ENCODE measurements around the gene TBC1D1.
A peak's percentile ranks its signal among the peaks of the same experiment; 100 is the strongest.

Gene TBC1D1

GRCh38 chr4:37985730-37986275 is 94.9 kb downstream of the TBC1D1 start:
- DNase-seq (ENCODE audit: insufficient read length) = no peak
- FAIRE-seq = peak; percentile 81
- TF ChIP-seq TAF1 (IDR thresholded peaks at IDR 0.05; ENCODE audit: borderline replicate concordance, low read depth, low read length) (no peak), POLR2A (IDR thresholded peaks at IDR 0.05; ENCODE audit: low read depth, low read length) (no peak), POLR2AphosphoS5 (IDR thresholded peaks at IDR 0.05; ENCODE audit: low read depth, low read length) (no peak)

DNA sequence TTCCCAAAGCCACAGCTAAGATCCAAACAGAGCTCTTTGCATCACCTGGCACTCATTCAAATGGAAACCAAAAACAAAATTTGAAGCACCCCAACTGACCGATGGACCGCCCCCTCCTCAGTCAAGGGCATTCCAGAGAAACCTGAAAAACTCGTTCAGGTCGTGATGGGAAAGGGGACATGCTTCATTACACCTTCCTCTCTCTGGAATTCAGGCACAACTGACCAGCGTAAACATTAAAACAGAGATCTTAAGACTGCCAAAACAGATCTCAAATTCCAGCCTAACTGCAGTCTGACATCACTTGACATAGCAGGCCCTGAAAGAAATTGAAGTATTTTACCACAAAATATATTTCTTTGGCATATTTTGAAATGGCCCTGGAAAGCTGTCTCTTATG is 97.8 kb downstream of the TBC1D1 start:
- TF ChIP-seq POLR2AphosphoS5 (IDR thresholded peaks at IDR 0.05; ENCODE audit: low read depth, low read length) (no peak), POLR2A (IDR thresholded peaks at IDR 0.05; ENCODE audit: low read depth, low read length) (no peak), TAF1 (IDR thresholded peaks at IDR 0.05; ENCODE audit: borderline replicate concordance, low read depth, low read length) (no peak)
- DNase-seq (ENCODE audit: insufficient read length) (no peak), FAIRE-seq (no peak)

- no peak for TF ChIP-seq POLR2AphosphoS5 (IDR thresholded peaks at IDR 0.05; ENCODE audit: low read depth, low read length)
- no peak for TF ChIP-seq POLR2A (IDR thresholded peaks at IDR 0.05; ENCODE audit: low read depth, low read length)
- TF ChIP-seq TAF1 (IDR thresholded peaks at IDR 0.05; ENCODE audit: borderline replicate concordance, low read depth, low read length) = no peak
These were observed 98.7 kb downstream of the TBC1D1 start for GRCh38 chr4:37989398-37990260.

GRCh38 chr4:37990731-37991245 is 99.9 kb downstream of the TBC1D1 start:
- DNase-seq (ENCODE audit: insufficient read length) = no peak
- no peak for TF ChIP-seq POLR2A (IDR thresholded peaks at IDR 0.05; ENCODE audit: low read depth, low read length)
- TF ChIP-seq TAF1 (IDR thresholded peaks at IDR 0.05; ENCODE audit: borderline replicate concordance, low read depth, low read length) = no peak
- TF ChIP-seq POLR2AphosphoS5 (IDR thresholded peaks at IDR 0.05; ENCODE audit: low read depth, low read length) = no peak

More at GRCh38 chr4:37989398-37990260, 98.7 kb downstream of the TBC1D1 start:
- DNase-seq (ENCODE audit: insufficient read length) (no peak), FAIRE-seq (no peak)

GRCh38 chr4:37991623-37992410 is 100.9 kb downstream of the TBC1D1 start:
- DNase-seq (ENCODE audit: insufficient read length) (no peak), FAIRE-seq (peak; percentile 51)
- TF ChIP-seq POLR2A (IDR thresholded peaks at IDR 0.05; ENCODE audit: low read depth, low read length) = no peak

More at GRCh38 chr4:37990731-37991245, 99.9 kb downstream of the TBC1D1 start:
- no peak for FAIRE-seq

DNA sequence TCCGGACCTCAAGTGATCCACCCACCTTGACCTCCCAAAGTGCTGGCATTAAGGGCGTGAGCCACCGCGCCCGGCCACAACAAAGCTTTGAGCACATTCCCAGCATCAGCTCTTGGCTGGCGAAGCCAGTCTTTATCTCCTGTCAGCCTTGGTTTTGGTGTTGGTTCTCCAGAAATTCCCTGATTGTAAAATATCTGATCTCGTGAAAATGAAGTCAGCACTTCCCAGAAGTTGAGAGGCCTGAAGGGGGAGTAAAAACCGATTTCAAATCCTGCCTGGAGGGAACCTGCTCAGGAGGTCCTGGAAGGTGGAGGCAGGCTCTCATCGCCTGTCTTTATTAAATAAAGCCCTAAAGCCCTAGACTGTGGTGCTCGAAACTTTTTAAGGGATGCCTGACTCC is 102.9 kb downstream of the TBC1D1 start:
- DNase-seq (ENCODE audit: insufficient read length) (no peak), FAIRE-seq (no peak)
- no peak for TF ChIP-seq POLR2AphosphoS5 (IDR thresholded peaks at IDR 0.05; ENCODE audit: low read depth, low read length)

GRCh38 chr4:37994569-37994968 is 103.7 kb downstream of the TBC1D1 start:
- FAIRE-seq (no peak), DNase-seq (ENCODE audit: insufficient read length) (no peak)
- no peak for TF ChIP-seq POLR2AphosphoS5 (IDR thresholded peaks at IDR 0.05; ENCODE audit: low read depth, low read length)
- TF ChIP-seq POLR2A (IDR thresholded peaks at IDR 0.05; ENCODE audit: low read depth, low read length) = no peak
- TF ChIP-seq TAF1 (IDR thresholded peaks at IDR 0.05; ENCODE audit: borderline replicate concordance, low read depth, low read length) = no peak

DNA sequence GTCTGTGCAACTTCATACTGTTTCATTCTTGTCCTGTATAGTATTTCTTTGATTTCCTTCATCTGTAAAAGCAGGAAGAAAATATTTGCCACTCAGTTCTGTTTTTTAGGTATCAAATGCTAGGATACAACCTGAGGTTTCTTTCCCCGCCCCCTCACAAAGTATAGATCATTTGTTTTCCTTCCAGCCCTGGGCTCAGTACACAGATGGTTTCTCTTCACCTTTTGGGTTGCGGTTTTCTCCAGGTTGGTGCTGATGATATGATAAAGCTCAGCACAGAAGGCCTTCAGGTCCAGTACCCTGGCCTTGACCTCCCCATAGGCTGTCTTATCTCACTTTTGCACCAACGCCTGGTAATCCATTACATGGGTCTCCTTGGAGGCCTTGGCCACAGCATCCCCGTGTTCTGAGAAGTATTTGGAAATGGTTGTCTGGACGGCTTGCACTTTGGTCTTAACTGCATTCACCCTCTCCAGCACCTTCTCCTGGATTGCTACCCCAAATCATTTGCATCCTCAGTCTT is 104.5 kb downstream of the TBC1D1 start:
- DNase-seq (ENCODE audit: insufficient read length) = no peak
- no peak for FAIRE-seq
- TF ChIP-seq POLR2A (IDR thresholded peaks at IDR 0.05; ENCODE audit: low read depth, low read length) = no peak
- TF ChIP-seq POLR2AphosphoS5 (IDR thresholded peaks at IDR 0.05; ENCODE audit: low read depth, low read length) = no peak
- TF ChIP-seq TAF1 (IDR thresholded peaks at IDR 0.05; ENCODE audit: borderline replicate concordance, low read depth, low read length) = no peak

GRCh38 chr4:37995981-37996775 is 105.3 kb downstream of the TBC1D1 start:
- FAIRE-seq (no peak), DNase-seq (ENCODE audit: insufficient read length) (no peak)
- TF ChIP-seq POLR2AphosphoS5 (IDR thresholded peaks at IDR 0.05; ENCODE audit: low read depth, low read length) (no peak), TAF1 (IDR thresholded peaks at IDR 0.05; ENCODE audit: borderline replicate concordance, low read depth, low read length) (no peak), POLR2A (IDR thresholded peaks at IDR 0.05; ENCODE audit: low read depth, low read length) (no peak)

GRCh38 chr4:37998226-37998625 is 107.3 kb downstream of the TBC1D1 start:
- no peak for TF ChIP-seq TAF1 (IDR thresholded peaks at IDR 0.05; ENCODE audit: borderline replicate concordance, low read depth, low read length)
- TF ChIP-seq POLR2AphosphoS5 (IDR thresholded peaks at IDR 0.05; ENCODE audit: low read depth, low read length) = no peak
- no peak for TF ChIP-seq POLR2A (IDR thresholded peaks at IDR 0.05; ENCODE audit: low read depth, low read length)
- no peak for DNase-seq (ENCODE audit: insufficient read length)
- FAIRE-seq = no peak
